GM12878 (cell line): ENCODE measurements around the gene ZBTB49.

Source experiments
- TF ChIP-seq, protein P1 (sequence below): IDR thresholded peaks from 2 replicates; pipeline ENCODE4 v1.6.1; 2011; ENCODE audit warnings: mild to moderate bottlenecking, low read depth, low read length, moderate library complexity; ENCODE audit not compliant: insufficient replicate concordance
- TF ChIP-seq, protein P2 (sequence below): IDR thresholded peaks from 2 replicates; pipeline ENCODE4 v1.6.1; 2012; ENCODE audit warnings: low read length, inconsistent platforms

DNA sequence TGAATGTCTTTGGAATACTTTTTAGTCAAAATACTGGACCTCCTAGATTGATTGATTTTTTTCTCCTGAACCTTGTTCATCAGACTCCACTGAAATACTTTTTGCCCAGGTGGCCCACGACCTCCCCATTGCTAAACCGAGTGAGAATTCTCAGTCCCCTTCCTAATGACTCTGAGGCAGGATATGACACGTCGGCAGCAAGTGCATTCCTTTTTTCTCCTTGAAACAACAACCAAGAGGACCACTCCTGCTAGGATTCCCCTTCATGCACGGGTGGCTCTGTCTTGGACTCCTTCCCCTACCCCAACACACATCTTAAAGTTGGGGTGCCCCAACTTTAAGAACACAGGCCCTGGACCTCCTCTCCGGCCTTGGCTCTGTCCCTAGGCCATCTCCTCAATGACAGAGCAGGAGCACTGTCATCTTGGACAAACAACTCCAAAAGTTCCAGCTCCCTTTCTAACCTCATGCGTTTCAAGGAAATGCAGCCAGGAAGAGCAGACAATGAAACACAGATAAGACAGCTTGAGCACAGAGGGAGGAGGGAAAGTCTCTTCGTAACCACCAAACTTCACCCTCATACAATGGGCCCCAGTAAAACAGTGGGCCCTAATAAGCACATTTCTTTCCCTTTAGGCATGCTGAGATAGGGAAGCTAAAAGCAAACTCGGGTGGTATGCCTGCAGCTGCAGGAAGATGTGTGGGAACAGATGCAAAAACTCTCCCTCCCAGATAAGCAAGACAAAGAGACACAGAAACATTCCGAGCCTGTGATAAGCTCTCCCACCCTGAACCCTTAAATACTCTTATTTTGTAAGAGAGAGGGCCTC lies 33.9 kb downstream of the ZBTB49 start:
- TF ChIP-seq, protein P1, sequence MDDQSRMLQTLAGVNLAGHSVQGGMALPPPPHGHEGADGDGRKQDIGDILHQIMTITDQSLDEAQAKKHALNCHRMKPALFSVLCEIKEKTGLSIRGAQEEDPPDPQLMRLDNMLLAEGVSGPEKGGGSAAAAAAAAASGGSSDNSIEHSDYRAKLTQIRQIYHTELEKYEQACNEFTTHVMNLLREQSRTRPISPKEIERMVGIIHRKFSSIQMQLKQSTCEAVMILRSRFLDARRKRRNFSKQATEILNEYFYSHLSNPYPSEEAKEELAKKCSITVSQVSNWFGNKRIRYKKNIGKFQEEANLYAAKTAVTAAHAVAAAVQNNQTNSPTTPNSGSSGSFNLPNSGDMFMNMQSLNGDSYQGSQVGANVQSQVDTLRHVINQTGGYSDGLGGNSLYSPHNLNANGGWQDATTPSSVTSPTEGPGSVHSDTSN = no peak
- TF ChIP-seq, protein P2, sequence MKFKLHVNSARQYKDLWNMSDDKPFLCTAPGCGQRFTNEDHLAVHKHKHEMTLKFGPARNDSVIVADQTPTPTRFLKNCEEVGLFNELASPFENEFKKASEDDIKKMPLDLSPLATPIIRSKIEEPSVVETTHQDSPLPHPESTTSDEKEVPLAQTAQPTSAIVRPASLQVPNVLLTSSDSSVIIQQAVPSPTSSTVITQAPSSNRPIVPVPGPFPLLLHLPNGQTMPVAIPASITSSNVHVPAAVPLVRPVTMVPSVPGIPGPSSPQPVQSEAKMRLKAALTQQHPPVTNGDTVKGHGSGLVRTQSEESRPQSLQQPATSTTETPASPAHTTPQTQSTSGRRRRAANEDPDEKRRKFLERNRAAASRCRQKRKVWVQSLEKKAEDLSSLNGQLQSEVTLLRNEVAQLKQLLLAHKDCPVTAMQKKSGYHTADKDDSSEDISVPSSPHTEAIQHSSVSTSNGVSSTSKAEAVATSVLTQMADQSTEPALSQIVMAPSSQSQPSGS = no peak
